NT2/D1 (cell line): Measurements from ENCODE around the gene CYP24A1.

Experiments
- SUZ12 ChIP-seq: IDR thresholded peaks from 2 replicates; pipeline ENCODE4 v1.6.1; 2011; ENCODE audit not compliant: insufficient read length, insufficient read depth; ENCODE audit errors: extremely low read depth
- YY1 ChIP-seq: IDR thresholded peaks from 2 replicates; pipeline ENCODE4 v1.6.1; 2011; ENCODE audit not compliant: insufficient read length, insufficient read depth
- ZNF274 ChIP-seq: IDR thresholded peaks from 2 replicates; pipeline ENCODE4 v1.6.1; 2011; ENCODE audit warnings: mild to moderate bottlenecking, low read depth, low read length

DNA sequence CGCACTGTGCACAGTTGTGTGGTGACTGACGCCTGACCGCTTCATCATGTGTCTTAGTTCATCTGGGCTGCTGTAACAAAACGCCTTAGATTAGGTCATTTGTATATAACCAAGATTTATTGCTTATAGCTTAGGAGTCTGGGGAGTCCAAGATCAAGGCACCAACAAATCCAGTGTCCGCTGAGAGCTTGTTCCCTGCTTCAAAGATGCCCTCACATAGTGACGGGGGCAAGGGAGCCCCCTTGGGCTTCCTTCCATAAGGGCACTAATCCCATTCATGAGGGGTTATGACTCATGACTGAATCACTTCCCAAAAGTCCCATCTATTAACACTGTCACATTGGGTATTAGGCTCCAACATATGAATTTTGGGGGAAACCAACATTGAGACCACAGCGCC lies 34.6 kb downstream of the CYP24A1 start:
- TF ChIP-seq ZNF274 (no peak), SUZ12 (no peak), YY1 (no peak)
